ENCODE results near the gene PIPOX.

PIPOX gene

GRCh38 chr17:29042679-29043538, at the start of gene PIPOX:
PIPOX (plus strand) TSS chr17:29043141; CDS start chr17:29043226, 85 bp downstream.
- no peak within 1 kb of the TSS for H3K4me3 ChIP-seq (ENCODE audit: control insufficient read depth, low read depth, low read length)

DNA sequence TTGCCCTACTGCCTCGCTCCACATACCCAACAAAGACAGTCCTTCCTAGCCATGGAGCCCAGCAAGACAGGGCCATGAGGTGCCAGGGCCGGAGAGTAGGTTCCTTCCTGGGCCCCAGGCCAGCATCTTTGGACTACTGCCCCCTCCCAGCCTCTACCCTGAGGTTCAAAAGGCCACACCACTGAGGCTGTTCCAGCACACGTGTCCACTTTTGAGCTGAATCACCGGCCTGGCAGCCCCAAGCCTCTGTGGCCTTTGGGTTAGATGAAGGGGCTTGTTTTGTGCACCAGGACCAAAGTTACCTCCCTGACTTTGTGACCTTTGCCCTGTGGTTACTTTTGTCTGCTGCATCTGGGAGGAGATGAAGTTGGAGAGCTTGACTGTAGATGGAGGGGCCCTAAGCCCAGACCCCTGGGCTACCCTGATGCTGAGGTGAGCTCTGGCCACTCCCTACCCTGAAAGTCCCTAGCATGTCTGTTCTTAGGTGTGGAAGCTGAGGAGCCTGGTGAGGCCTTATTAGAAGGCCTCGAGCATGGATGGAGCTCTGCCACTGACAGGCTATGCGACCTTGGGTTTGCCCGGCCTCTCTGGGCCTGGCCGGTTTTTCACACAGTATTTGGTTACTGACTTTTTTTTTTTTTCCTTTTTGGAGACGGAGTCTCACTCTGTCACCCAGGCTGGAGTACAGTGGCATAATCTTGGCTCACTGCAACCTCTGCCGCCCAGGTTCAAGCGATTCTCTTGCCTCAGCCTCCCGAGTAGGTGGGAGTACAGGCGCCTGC, 49.1 kb upstream of the PIPOX start:
- DNase-seq (ENCODE audit: low read depth) = no peak
- H3K4me3 ChIP-seq (ENCODE audit: control insufficient read depth, low read depth, low read length) = no peak overlapping the region
- no peak for TF ChIP-seq CTCF (conservative IDR thresholded peaks at IDR 0.05; ENCODE audit: control insufficient read depth, insufficient read depth, low read depth, low read length)

More at GRCh38 chr17:29042679-29043538, at the start of gene PIPOX:
- TF ChIP-seq CTCF (conservative IDR thresholded peaks at IDR 0.05; ENCODE audit: control insufficient read depth, insufficient read depth, low read depth, low read length) = no peak
- peak; percentile 19 for DNase-seq (ENCODE audit: low read depth)

- H3K4me3 ChIP-seq (ENCODE audit: control insufficient read depth, low read depth, low read length) = no peak overlapping the region
- no peak for TF ChIP-seq CTCF (conservative IDR thresholded peaks at IDR 0.05; ENCODE audit: control insufficient read depth, insufficient read depth, low read depth, low read length)
- DNase-seq (ENCODE audit: low read depth) = no peak
Measured at GRCh38 chr17:28996554-28997096, 46.3 kb upstream of the PIPOX start.

DNA sequence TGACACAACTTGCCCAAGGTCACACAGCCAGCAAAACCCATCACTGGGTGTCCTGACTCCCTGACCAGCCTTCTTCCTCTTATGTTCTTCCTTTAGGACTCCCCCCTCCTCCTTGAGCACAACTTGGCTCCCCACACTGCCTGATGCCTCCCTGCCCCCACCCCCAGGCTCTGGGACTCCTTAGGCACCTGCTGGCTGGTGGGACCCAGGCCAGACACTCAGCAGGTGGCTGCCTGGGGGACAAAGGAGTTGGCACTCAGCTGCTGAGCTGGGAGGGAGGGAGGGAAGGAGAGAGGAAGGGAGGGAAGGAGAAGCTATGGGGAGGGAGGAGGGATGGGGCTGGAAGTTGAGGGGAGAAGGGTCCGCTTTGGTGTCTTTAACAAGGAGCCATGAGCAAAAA, 45.1 kb upstream of the PIPOX start:
- no peak overlapping the region for H3K4me3 ChIP-seq (ENCODE audit: control insufficient read depth, low read depth, low read length)
- no peak for TF ChIP-seq CTCF (conservative IDR thresholded peaks at IDR 0.05; ENCODE audit: control insufficient read depth, insufficient read depth, low read depth, low read length)
- DNase-seq (ENCODE audit: low read depth) = no peak

DNA sequence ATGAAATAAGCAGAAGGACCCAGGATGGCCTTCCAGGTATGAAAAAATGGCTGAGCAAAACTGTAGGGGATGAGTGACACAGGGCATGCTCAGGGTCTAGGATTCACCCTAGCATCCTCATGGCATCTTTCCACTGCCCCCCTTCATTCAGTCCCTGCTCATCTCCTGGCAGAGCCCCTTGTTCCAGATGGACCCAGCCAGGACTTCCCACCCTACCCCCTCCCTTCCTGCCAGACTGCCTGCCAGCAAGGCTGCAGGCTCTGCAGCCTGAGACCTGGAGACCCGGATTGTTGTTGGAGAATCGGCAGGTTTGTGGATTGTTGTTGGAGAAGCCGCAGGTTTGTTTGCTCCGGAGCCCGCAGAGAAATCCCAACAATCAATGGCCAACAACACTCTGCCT, 43.7 kb upstream of the PIPOX start:
- no peak for TF ChIP-seq CTCF (conservative IDR thresholded peaks at IDR 0.05; ENCODE audit: control insufficient read depth, insufficient read depth, low read depth, low read length)
- H3K4me3 ChIP-seq (ENCODE audit: control insufficient read depth, low read depth, low read length) = no peak overlapping the region
- DNase-seq (ENCODE audit: low read depth) = no peak

DNA sequence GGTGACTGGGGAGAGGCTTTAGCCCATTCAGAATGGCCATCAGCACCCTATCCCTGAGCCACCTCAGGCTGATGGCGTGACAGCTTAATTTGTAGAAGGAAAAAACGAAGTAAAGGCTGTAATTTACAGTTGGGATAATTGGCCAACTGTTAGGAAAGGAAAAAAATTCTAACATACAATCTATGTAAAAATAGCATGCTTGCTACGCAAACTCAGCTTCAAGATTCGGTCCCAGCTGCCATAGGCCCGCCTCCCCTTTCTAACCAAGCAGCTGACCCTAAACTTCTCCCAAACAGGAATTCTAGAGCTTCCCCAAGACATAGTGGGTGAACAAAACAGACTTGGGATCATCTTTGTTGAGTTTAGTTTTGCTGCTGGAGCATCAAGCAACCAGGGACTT, 42.0 kb upstream of the PIPOX start:
- H3K4me3 ChIP-seq (ENCODE audit: control insufficient read depth, low read depth, low read length) = no peak overlapping the region
- DNase-seq (ENCODE audit: low read depth) = no peak
- no peak for TF ChIP-seq CTCF (conservative IDR thresholded peaks at IDR 0.05; ENCODE audit: control insufficient read depth, insufficient read depth, low read depth, low read length)
